ENCODE measurements around the gene GCG. TPM values are rescaled to one million over a fixed set of nuclear protein-coding genes. Genes with fewer than 3 reads are reported as not detected.

Gene GCG
- total RNA-seq, 1 donor from 2014 or later: 5.2 TPM

GRCh38 chr2:162182395-162182794 is 30.3 kb upstream of the GCG start:
- H3K36me3 ChIP-seq (ENCODE audit: control insufficient read depth in 3 of 3, insufficient read depth in 3 of 3, low read length in 3 of 3): no peaks in the 10 kb centered on the region
- H3K9me3 ChIP-seq (ENCODE audit: control insufficient read depth in 3 of 3, low read length in 3 of 3): no peaks in the 10 kb centered on the region
- no peak overlapping the region for H3K9ac ChIP-seq (ENCODE audit: low read depth in 1 of 3, low read length in 3 of 3)
- no peaks in the 10 kb centered on the region for H3K4me1 ChIP-seq (ENCODE audit: control insufficient read depth in 3 of 3, insufficient read depth in 3 of 3, low read length in 3 of 3)
- no peak overlapping the region for H3K4me3 ChIP-seq (ENCODE audit: low read length in 3 of 3)
- H3K27ac ChIP-seq (ENCODE audit: low read depth, low read length): no peak overlapping the region
- H3K27me3 ChIP-seq (ENCODE audit: control insufficient read depth in 3 of 3, insufficient read depth in 3 of 3, low read length in 3 of 3): no peaks in the 10 kb centered on the region

GRCh38 chr2:162177301-162177700 is 25.3 kb upstream of the GCG start:
- no peaks in the 10 kb centered on the region for H3K27me3 ChIP-seq (ENCODE audit: control insufficient read depth in 3 of 3, insufficient read depth in 3 of 3, low read length in 3 of 3)
- H3K27ac ChIP-seq (ENCODE audit: low read depth, low read length): no peak overlapping the region
- H3K36me3 ChIP-seq (ENCODE audit: control insufficient read depth in 3 of 3, insufficient read depth in 3 of 3, low read length in 3 of 3): no peaks in the 10 kb centered on the region
- H3K9ac ChIP-seq (ENCODE audit: low read depth in 1 of 3, low read length in 3 of 3): no peak overlapping the region
- no peaks in the 10 kb centered on the region for H3K4me1 ChIP-seq (ENCODE audit: control insufficient read depth in 3 of 3, insufficient read depth in 3 of 3, low read length in 3 of 3)
- no peak overlapping the region for H3K4me3 ChIP-seq (ENCODE audit: low read length in 3 of 3)
- no peaks in the 10 kb centered on the region for H3K9me3 ChIP-seq (ENCODE audit: control insufficient read depth in 3 of 3, low read length in 3 of 3)

GRCh38 chr2:162175714-162176113 is 23.7 kb upstream of the GCG start:
- Histone ChIP-seq H3K9me3 (ENCODE audit: control insufficient read depth in 3 of 3, low read length in 3 of 3) (no peaks in the 10 kb centered on the region), H3K27me3 (ENCODE audit: control insufficient read depth in 3 of 3, insufficient read depth in 3 of 3, low read length in 3 of 3) (no peaks in the 10 kb centered on the region), H3K27ac (ENCODE audit: low read depth, low read length) (no peak overlapping the region), H3K9ac (ENCODE audit: low read depth in 1 of 3, low read length in 3 of 3) (no peak overlapping the region), H3K36me3 (ENCODE audit: control insufficient read depth in 3 of 3, insufficient read depth in 3 of 3, low read length in 3 of 3) (no peaks in the 10 kb centered on the region), H3K4me1 (ENCODE audit: control insufficient read depth in 3 of 3, insufficient read depth in 3 of 3, low read length in 3 of 3) (no peaks in the 10 kb centered on the region), H3K4me3 (ENCODE audit: low read length in 3 of 3) (no peak overlapping the region)

- no peak overlapping the region for H3K4me3 ChIP-seq (ENCODE audit: low read length in 3 of 3)
- H3K4me1 ChIP-seq (ENCODE audit: control insufficient read depth in 3 of 3, insufficient read depth in 3 of 3, low read length in 3 of 3): no peaks in the 10 kb centered on the region
- no peaks in the 10 kb centered on the region for H3K36me3 ChIP-seq (ENCODE audit: control insufficient read depth in 3 of 3, insufficient read depth in 3 of 3, low read length in 3 of 3)
- no peak overlapping the region for H3K9ac ChIP-seq (ENCODE audit: low read depth in 1 of 3, low read length in 3 of 3)
- no peaks in the 10 kb centered on the region for H3K27me3 ChIP-seq (ENCODE audit: control insufficient read depth in 3 of 3, insufficient read depth in 3 of 3, low read length in 3 of 3)
- H3K27ac ChIP-seq (ENCODE audit: low read depth, low read length): no peak overlapping the region
- H3K9me3 ChIP-seq (ENCODE audit: control insufficient read depth in 3 of 3, low read length in 3 of 3): no peaks in the 10 kb centered on the region
Measured at GRCh38 chr2:162174746-162175145, 22.7 kb upstream of the GCG start.

- no peaks in the 10 kb centered on the region for H3K27me3 ChIP-seq (ENCODE audit: control insufficient read depth in 3 of 3, insufficient read depth in 3 of 3, low read length in 3 of 3)
- H3K36me3 ChIP-seq (ENCODE audit: control insufficient read depth in 3 of 3, insufficient read depth in 3 of 3, low read length in 3 of 3): no peaks in the 10 kb centered on the region
Measured at GRCh38 chr2:162172802-162173370, 20.8 kb upstream of the GCG start.

GRCh38 chr2:162166745-162167144 is 14.7 kb upstream of the GCG start:
- no peaks in the 10 kb centered on the region for H3K4me1 ChIP-seq (ENCODE audit: control insufficient read depth in 3 of 3, insufficient read depth in 3 of 3, low read length in 3 of 3)
- no peaks in the 10 kb centered on the region for H3K27me3 ChIP-seq (ENCODE audit: control insufficient read depth in 3 of 3, insufficient read depth in 3 of 3, low read length in 3 of 3)
- H3K9ac ChIP-seq (ENCODE audit: low read depth in 1 of 3, low read length in 3 of 3): no peak overlapping the region
- no peak overlapping the region for H3K4me3 ChIP-seq (ENCODE audit: low read length in 3 of 3)
- H3K9me3 ChIP-seq (ENCODE audit: control insufficient read depth in 3 of 3, low read length in 3 of 3): no peaks in the 10 kb centered on the region
- no peak overlapping the region for H3K27ac ChIP-seq (ENCODE audit: low read depth, low read length)
- no peaks in the 10 kb centered on the region for H3K36me3 ChIP-seq (ENCODE audit: control insufficient read depth in 3 of 3, insufficient read depth in 3 of 3, low read length in 3 of 3)

More at GRCh38 chr2:162172802-162173370, 20.8 kb upstream of the GCG start:
- Histone ChIP-seq H3K9me3 (ENCODE audit: control insufficient read depth in 3 of 3, low read length in 3 of 3) (no peaks in the 10 kb centered on the region), H3K4me1 (ENCODE audit: control insufficient read depth in 3 of 3, insufficient read depth in 3 of 3, low read length in 3 of 3) (no peaks in the 10 kb centered on the region), H3K9ac (ENCODE audit: low read depth in 1 of 3, low read length in 3 of 3) (no peak overlapping the region), H3K4me3 (ENCODE audit: low read length in 3 of 3) (no peak overlapping the region), H3K27ac (ENCODE audit: low read depth, low read length) (no peak overlapping the region)

- no peak overlapping the region for H3K27ac ChIP-seq (ENCODE audit: low read depth, low read length)
- H3K27me3 ChIP-seq (ENCODE audit: control insufficient read depth in 3 of 3, insufficient read depth in 3 of 3, low read length in 3 of 3): no peaks in the 10 kb centered on the region
- H3K36me3 ChIP-seq (ENCODE audit: control insufficient read depth in 3 of 3, insufficient read depth in 3 of 3, low read length in 3 of 3): no peaks in the 10 kb centered on the region
- no peak overlapping the region for H3K9ac ChIP-seq (ENCODE audit: low read depth in 1 of 3, low read length in 3 of 3)
- H3K9me3 ChIP-seq (ENCODE audit: control insufficient read depth in 3 of 3, low read length in 3 of 3): no peaks in the 10 kb centered on the region
- H3K4me1 ChIP-seq (ENCODE audit: control insufficient read depth in 3 of 3, insufficient read depth in 3 of 3, low read length in 3 of 3): no peaks in the 10 kb centered on the region
- H3K4me3 ChIP-seq (ENCODE audit: low read length in 3 of 3): no peak overlapping the region
Measured at GRCh38 chr2:162166174-162166573, 14.1 kb upstream of the GCG start.

GRCh38 chr2:162164802-162165201 is 12.8 kb upstream of the GCG start:
- no peak overlapping the region for H3K4me3 ChIP-seq (ENCODE audit: low read length in 3 of 3)
- no peak overlapping the region for H3K27ac ChIP-seq (ENCODE audit: low read depth, low read length)
- H3K36me3 ChIP-seq (ENCODE audit: control insufficient read depth in 3 of 3, insufficient read depth in 3 of 3, low read length in 3 of 3): no peaks in the 10 kb centered on the region
- H3K27me3 ChIP-seq (ENCODE audit: control insufficient read depth in 3 of 3, insufficient read depth in 3 of 3, low read length in 3 of 3): no peaks in the 10 kb centered on the region
- no peaks in the 10 kb centered on the region for H3K9me3 ChIP-seq (ENCODE audit: control insufficient read depth in 3 of 3, low read length in 3 of 3)
- H3K9ac ChIP-seq (ENCODE audit: low read depth in 1 of 3, low read length in 3 of 3): no peak overlapping the region
- H3K4me1 ChIP-seq (ENCODE audit: control insufficient read depth in 3 of 3, insufficient read depth in 3 of 3, low read length in 3 of 3): no peaks in the 10 kb centered on the region

GRCh38 chr2:162159446-162159845 is 7.4 kb upstream of the GCG start:
- Histone ChIP-seq H3K4me1 (ENCODE audit: control insufficient read depth in 3 of 3, insufficient read depth in 3 of 3, low read length in 3 of 3) (no peaks in the 10 kb centered on the region), H3K9ac (ENCODE audit: low read depth in 1 of 3, low read length in 3 of 3) (no peak overlapping the region), H3K36me3 (ENCODE audit: control insufficient read depth in 3 of 3, insufficient read depth in 3 of 3, low read length in 3 of 3) (no peaks in the 10 kb centered on the region), H3K4me3 (ENCODE audit: low read length in 3 of 3) (no peak overlapping the region), H3K9me3 (ENCODE audit: control insufficient read depth in 3 of 3, low read length in 3 of 3) (no peaks in the 10 kb centered on the region), H3K27me3 (ENCODE audit: control insufficient read depth in 3 of 3, insufficient read depth in 3 of 3, low read length in 3 of 3) (no peaks in the 10 kb centered on the region), H3K27ac (ENCODE audit: low read depth, low read length) (no peak overlapping the region)

- H3K9me3 ChIP-seq (ENCODE audit: control insufficient read depth in 3 of 3, low read length in 3 of 3): no peaks in the 10 kb centered on the region
- H3K4me3 ChIP-seq (ENCODE audit: low read length in 3 of 3): no peak overlapping the region
- no peak overlapping the region for H3K9ac ChIP-seq (ENCODE audit: low read depth in 1 of 3, low read length in 3 of 3)
- no peaks in the 10 kb centered on the region for H3K36me3 ChIP-seq (ENCODE audit: control insufficient read depth in 3 of 3, insufficient read depth in 3 of 3, low read length in 3 of 3)
- H3K27me3 ChIP-seq (ENCODE audit: control insufficient read depth in 3 of 3, insufficient read depth in 3 of 3, low read length in 3 of 3): no peaks in the 10 kb centered on the region
- no peaks in the 10 kb centered on the region for H3K4me1 ChIP-seq (ENCODE audit: control insufficient read depth in 3 of 3, insufficient read depth in 3 of 3, low read length in 3 of 3)
- no peak overlapping the region for H3K27ac ChIP-seq (ENCODE audit: low read depth, low read length)
Measured at GRCh38 chr2:162156149-162156548, 4.1 kb upstream of the GCG start.

GRCh38 chr2:162155093-162155492 is 3.0 kb upstream of the GCG start:
- Histone ChIP-seq H3K4me1 (ENCODE audit: control insufficient read depth in 3 of 3, insufficient read depth in 3 of 3, low read length in 3 of 3) (no peaks in the 10 kb centered on the region), H3K27me3 (ENCODE audit: control insufficient read depth in 3 of 3, insufficient read depth in 3 of 3, low read length in 3 of 3) (no peaks in the 10 kb centered on the region), H3K36me3 (ENCODE audit: control insufficient read depth in 3 of 3, insufficient read depth in 3 of 3, low read length in 3 of 3) (no peaks in the 10 kb centered on the region), H3K4me3 (ENCODE audit: low read length in 3 of 3) (no peak overlapping the region), H3K9me3 (ENCODE audit: control insufficient read depth in 3 of 3, low read length in 3 of 3) (no peaks in the 10 kb centered on the region), H3K9ac (ENCODE audit: low read depth in 1 of 3, low read length in 3 of 3) (no peak overlapping the region), H3K27ac (ENCODE audit: low read depth, low read length) (no peak overlapping the region)
